ENCODE results near the gene IRF4.

Gene IRF4

DNA sequence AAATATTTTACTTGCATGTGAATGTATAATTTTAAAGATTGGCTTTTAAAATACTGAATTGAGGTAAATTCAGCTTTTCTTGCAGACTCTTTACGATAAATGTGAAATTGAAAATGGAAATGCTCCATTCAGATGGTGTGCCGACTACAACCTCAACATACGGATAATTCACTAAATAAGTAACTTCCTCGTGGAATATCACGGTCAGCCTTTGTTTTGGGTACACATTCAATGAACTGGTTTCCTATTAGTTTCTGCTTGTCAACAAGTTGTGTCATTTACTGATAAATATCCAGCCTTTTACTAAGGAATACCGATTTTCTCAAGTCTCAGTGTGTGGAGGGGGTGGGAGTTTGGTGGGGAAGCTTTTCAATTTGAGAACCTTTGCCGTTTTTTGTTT, 2.4 kb upstream of the IRF4 start:
- Histone ChIP-seq H3K4me3 (ENCODE audit: low read length, poor library complexity, severe bottlenecking) (no peak overlapping the region), H3K79me2 (ENCODE audit: insufficient read depth, low read length) (no peaks in the 10 kb centered on the region), H3K9ac (ENCODE audit: low read depth, low read length, poor library complexity, severe bottlenecking) (no peak overlapping the region), H3K4me1 (ENCODE audit: insufficient read depth, low read length, poor library complexity, severe bottlenecking) (peaks cover 6% of the 10 kb centered on the region), H3K4me2 (ENCODE audit: low read depth, low read length, poor library complexity, severe bottlenecking) (no peak overlapping the region), H3K27me3 (ENCODE audit: insufficient read depth, low read length, poor library complexity, severe bottlenecking) (no peaks in the 10 kb centered on the region), H3F3A (ENCODE audit: low read depth) (no peaks in the 10 kb centered on the region), H3K36me3 (ENCODE audit: insufficient read depth, low read length) (no peaks in the 10 kb centered on the region), H4K20me1 (ENCODE audit: insufficient read depth, low read length, poor library complexity, severe bottlenecking) (no peaks in the 10 kb centered on the region), H3K9me3 (ENCODE audit: insufficient read depth, low read depth, low read length) (no peaks in the 10 kb centered on the region), H2AFZ (ENCODE audit: low read length) (no peak overlapping the region), H3K9me2 (replicated peaks; ENCODE audit: low read depth, low read length) (no peaks in the 10 kb centered on the region)
- TF ChIP-seq EZH2phosphoT487 (IDR thresholded peaks at IDR 0.05; ENCODE audit: borderline replicate concordance): no peak
- TF ChIP-seq CTCF (conservative IDR thresholded peaks at IDR 0.05; ENCODE audit: low read length): no peak

GRCh38 chr6:389622-390021, 1.9 kb upstream of the IRF4 start:
- Histone ChIP-seq H4K20me1 (ENCODE audit: insufficient read depth, low read length, poor library complexity, severe bottlenecking) (no peaks in the 10 kb centered on the region), H3K4me1 (ENCODE audit: insufficient read depth, low read length, poor library complexity, severe bottlenecking) (peaks cover under 1% of the 10 kb centered on the region), H3K9me3 (ENCODE audit: insufficient read depth, low read depth, low read length) (no peaks in the 10 kb centered on the region), H3K27me3 (ENCODE audit: insufficient read depth, low read length, poor library complexity, severe bottlenecking) (no peaks in the 10 kb centered on the region), H3F3A (ENCODE audit: low read depth) (no peaks in the 10 kb centered on the region), H3K36me3 (ENCODE audit: insufficient read depth, low read length) (no peaks in the 10 kb centered on the region), H3K79me2 (ENCODE audit: insufficient read depth, low read length) (no peaks in the 10 kb centered on the region), H3K4me3 (ENCODE audit: low read length, poor library complexity, severe bottlenecking) (no peak overlapping the region), H2AFZ (ENCODE audit: low read length) (no peak overlapping the region), H3K4me2 (ENCODE audit: low read depth, low read length, poor library complexity, severe bottlenecking) (no peak overlapping the region), H3K9me2 (replicated peaks; ENCODE audit: low read depth, low read length) (no peaks in the 10 kb centered on the region), H3K9ac (ENCODE audit: low read depth, low read length, poor library complexity, severe bottlenecking) (no peak overlapping the region)
- no peak for TF ChIP-seq EZH2phosphoT487 (IDR thresholded peaks at IDR 0.05; ENCODE audit: borderline replicate concordance)
- peak; percentile 49 for TF ChIP-seq CTCF (conservative IDR thresholded peaks at IDR 0.05; ENCODE audit: low read length)

- no peak overlapping the region for H3K4me3 ChIP-seq (ENCODE audit: low read length, poor library complexity, severe bottlenecking)
- H3K27me3 ChIP-seq (ENCODE audit: insufficient read depth, low read length, poor library complexity, severe bottlenecking): no peaks in the 10 kb centered on the region
- H3K9me3 ChIP-seq (ENCODE audit: insufficient read depth, low read depth, low read length): no peaks in the 10 kb centered on the region
- H3K4me1 ChIP-seq (ENCODE audit: insufficient read depth, low read length, poor library complexity, severe bottlenecking): no peaks in the 10 kb centered on the region
- H4K20me1 ChIP-seq (ENCODE audit: insufficient read depth, low read length, poor library complexity, severe bottlenecking): no peaks in the 10 kb centered on the region
- H3K9me2 ChIP-seq (replicated peaks; ENCODE audit: low read depth, low read length): no peaks in the 10 kb centered on the region
- no peak overlapping the region for H2AFZ ChIP-seq (ENCODE audit: low read length)
- H3K9ac ChIP-seq (ENCODE audit: low read depth, low read length, poor library complexity, severe bottlenecking): no peak overlapping the region
- no peaks in the 10 kb centered on the region for H3K79me2 ChIP-seq (ENCODE audit: insufficient read depth, low read length)
- no peak for TF ChIP-seq CTCF (conservative IDR thresholded peaks at IDR 0.05; ENCODE audit: low read length)
- H3K36me3 ChIP-seq (ENCODE audit: insufficient read depth, low read length): no peaks in the 10 kb centered on the region
- no peaks in the 10 kb centered on the region for H3F3A ChIP-seq (ENCODE audit: low read depth)
- no peak overlapping the region for H3K4me2 ChIP-seq (ENCODE audit: low read depth, low read length, poor library complexity, severe bottlenecking)
Measured at GRCh38 chr6:390914-391558, 516 bp upstream of the IRF4 start.

Measured in Loucy (cell line).